Prostate gland (tissue), 2 donors: ENCODE data around the gene TMEM131. TPM values are rescaled to one million over a fixed set of nuclear protein-coding genes. Genes with fewer than 3 reads are reported as not detected.

Source experiments
- DNase-seq: peaks from one replicate; pipeline ENCODE4 v3.0.0-alpha.2; 2019; ENCODE audit warnings: low spot score
- H3K27ac ChIP-seq, 2 donors: fragments of 200-600 bp; sonication (generic); 2 replicates each; pipeline ENCODE4 v1.5.1; 2017 to 2019
- H3K27me3 ChIP-seq: fragments of 200-600 bp; sonication (generic); replicated peaks from 2 replicates; pipeline ENCODE4 v1.5.1; 2019; ENCODE audit not compliant: insufficient read depth
- H3K36me3 ChIP-seq, 2 donors: fragments of 200-600 bp; sonication (generic); 1 replicate in 1 of 2; 2 replicates in 1 of 2; pipeline versions ENCODE4 v1.5.1 to v1.8.1; 2017 to 2019
- H3K4me1 ChIP-seq: fragments of 200-600 bp; sonication (generic); replicated peaks from 2 replicates; pipeline ENCODE4 v1.5.1; 2019
- H3K4me3 ChIP-seq, 2 donors: fragments of 200-600 bp; sonication (generic); 2 replicates each; pipeline ENCODE4 v1.5.1; 2017 to 2019
- H3K9me3 ChIP-seq: fragments of 200-600 bp; sonication (generic); 2 replicates; pipeline ENCODE4 v1.5.1; 2017
- CTCF ChIP-seq, 4 experiments: fragments of 200-600 bp in 2 of 4; fragments of 450-650 bp in 2 of 4; sonication (generic) in 2 of 4; IDR thresholded peaks; 1 replicate in 3 of 4; 2 replicates in 1 of 4; pipeline ENCODE4 v1.5.1; 2016 to 2019; ENCODE audit warnings: antibody characterized with exemption in 4 of 4, mild to moderate bottlenecking in 2 of 4, moderate library complexity in 2 of 4
- POLR2A ChIP-seq: fragments of 450-650 bp; IDR thresholded peaks from one replicate; pipeline ENCODE4 v1.6.1; 2016; ENCODE audit warnings: antibody characterized with exemption, mild to moderate bottlenecking
- POLR2AphosphoS5 ChIP-seq: sonication (generic); formaldehyde crosslinking; IDR thresholded peaks from one replicate; pipeline ENCODE4 v1.6.1; 2017; ENCODE audit warnings: antibody characterized with exemption
- WGBS: methylation state at CpG from one replicate; pipeline ENCODE4 v1.1.5; 2018; 5-methylcytosine and 5-hydroxymethylcytosine counted together
- intact Hi-C: fragments of 100-400 bp; cut with DNase I; formaldehyde crosslinking; loops from one replicate; pipeline ENCODE4 v1.14.2; 2022
- total RNA-seq, 2 donors: library from RNA; depleted of rRNA; stranded (reverse); fragments of >200 nt; gene quantifications; one replicate each; pipeline ENCODE4 v1.1.0, GENCODE V29; 2016

Gene TMEM131
- total RNA-seq, 2 donors from 2014 or later = 40.6 to 42.0 TPM

- Histone ChIP-seq H3K9me3 (no peaks in the 10 kb centered on the region), H3K4me1 (no peaks in the 10 kb centered on the region), H3K27ac (no peak overlapping the region), H3K4me3 (no peak overlapping the region), H3K36me3 (no peaks in the 10 kb centered on the region), H3K27me3 (no peaks in the 10 kb centered on the region)
- intact Hi-C loops = no loop called here
- 84% methylated on average over 4 of the region's 4 CpGs for WGBS
- TF ChIP-seq POLR2AphosphoS5 (no peak), POLR2A (no peak), CTCF (IDR thresholded peaks at IDR 0.05) (no peak)
- no peak for DNase-seq
These were observed 248.0 kb downstream of the TMEM131 start for GRCh38 chr2:97747716-97748115.

DNA sequence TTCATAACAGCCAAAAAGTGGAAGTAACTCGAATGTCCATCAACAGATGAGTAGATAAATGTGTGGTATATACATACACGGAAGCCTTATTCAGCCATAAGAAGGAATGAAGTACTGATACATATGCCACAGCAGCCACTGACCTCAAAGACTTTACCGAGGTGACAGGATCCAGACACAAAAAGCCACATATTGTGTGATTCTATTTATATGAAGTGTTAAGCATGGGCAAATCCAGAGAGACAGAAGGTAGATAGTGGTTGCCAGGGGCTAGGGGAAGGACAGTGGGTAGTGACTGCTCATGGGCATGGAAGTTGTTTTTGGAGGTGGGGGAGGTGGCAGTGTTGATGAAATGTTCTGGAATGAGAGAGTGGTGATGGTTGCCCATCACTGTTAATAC is 248.5 kb downstream of the TMEM131 start:
- H3K36me3 ChIP-seq = no peaks in the 10 kb centered on the region

DNA sequence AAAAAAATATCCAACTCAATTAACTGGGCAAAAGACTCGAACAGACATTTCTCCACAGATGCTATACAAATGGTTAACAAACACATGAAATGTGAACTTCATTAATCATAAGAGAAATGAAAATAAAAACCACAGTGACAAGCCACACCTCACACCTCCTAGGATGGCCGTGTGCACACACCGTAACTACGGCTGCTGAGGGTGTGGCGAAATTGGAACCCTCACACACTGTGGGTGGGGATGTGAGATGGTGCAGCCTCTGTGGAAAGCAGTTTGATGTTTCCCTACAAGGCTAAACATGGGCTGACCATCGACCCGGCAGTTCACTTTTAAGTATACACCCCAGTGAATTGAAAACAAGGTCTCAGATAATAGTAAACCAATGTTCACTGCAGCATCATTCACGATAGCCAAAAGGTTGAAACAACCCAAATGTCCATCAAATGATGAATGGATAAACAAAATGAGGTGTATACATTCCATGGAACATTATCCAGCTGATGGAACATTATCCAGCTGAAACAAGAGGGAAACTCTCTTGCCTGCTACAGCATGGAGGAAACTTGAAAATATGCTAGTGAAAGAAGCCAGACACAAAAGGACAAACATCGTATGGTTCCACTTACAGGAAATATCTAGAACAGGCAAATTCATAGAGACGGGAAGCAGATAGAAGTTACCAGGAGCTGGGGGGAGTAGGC is 250.1 kb downstream of the TMEM131 start:
- Histone ChIP-seq H3K4me1 (no peaks in the 10 kb centered on the region), H3K27me3 (no peaks in the 10 kb centered on the region), H3K9me3 (no peaks in the 10 kb centered on the region), H3K36me3 (no peaks in the 10 kb centered on the region), H3K27ac (no peak overlapping the region), H3K4me3 (no peak overlapping the region)
- WGBS = 51% methylated on average over 10 of the region's 10 CpGs
- TF ChIP-seq POLR2A (no peak), POLR2AphosphoS5 (no peak), CTCF (IDR thresholded peaks at IDR 0.05) (no peak)
- intact Hi-C loops = no loop called here
- DNase-seq = no peak

More for the DNA sequence above, 248.5 kb downstream of the TMEM131 start:
- no peaks in the 10 kb centered on the region for H3K9me3 ChIP-seq
- H3K27ac ChIP-seq = no peak overlapping the region
- no peaks in the 10 kb centered on the region for H3K4me1 ChIP-seq
- intact Hi-C loops = no loop called here
- H3K4me3 ChIP-seq = no peak overlapping the region
- no peak for DNase-seq
- no peaks in the 10 kb centered on the region for H3K27me3 ChIP-seq
- 79% methylated on average over 3 of the region's 3 CpGs for WGBS
- TF ChIP-seq POLR2A = no peak
- TF ChIP-seq CTCF (IDR thresholded peaks at IDR 0.05) = no peak
- no peak for TF ChIP-seq POLR2AphosphoS5

DNA sequence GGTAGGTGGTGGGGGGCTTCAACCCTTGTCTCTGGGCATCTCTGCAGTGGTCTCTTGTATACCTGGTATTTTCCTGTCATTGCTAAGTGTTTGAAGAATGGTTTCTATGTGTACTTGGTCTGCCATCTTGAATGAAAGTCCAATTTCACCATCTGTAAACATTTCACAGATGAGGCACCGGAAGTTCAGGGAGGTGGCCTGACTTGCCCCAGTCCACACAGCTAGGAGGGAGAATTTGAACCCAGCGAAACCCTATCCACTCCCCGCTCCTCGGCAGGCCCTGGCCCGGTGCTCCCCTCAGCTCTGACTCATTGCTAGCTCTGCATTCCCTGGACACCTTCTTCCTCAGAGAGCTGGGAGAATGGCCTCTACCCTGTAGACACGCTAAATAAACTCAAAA is 251.8 kb downstream of the TMEM131 start:
- WGBS = 93% methylated on average over 6 of the region's 6 CpGs
- H3K4me3 ChIP-seq = no peak overlapping the region
- no peak for TF ChIP-seq CTCF (IDR thresholded peaks at IDR 0.05)
- no peak for TF ChIP-seq POLR2A
- no peak for TF ChIP-seq POLR2AphosphoS5
- H3K36me3 ChIP-seq = no peaks in the 10 kb centered on the region
- no peaks in the 10 kb centered on the region for H3K9me3 ChIP-seq
- DNase-seq = no peak
- no peaks in the 10 kb centered on the region for H3K27me3 ChIP-seq
- intact Hi-C loops = no loop called here
- no peak overlapping the region for H3K27ac ChIP-seq
- H3K4me1 ChIP-seq = no peaks in the 10 kb centered on the region

DNA sequence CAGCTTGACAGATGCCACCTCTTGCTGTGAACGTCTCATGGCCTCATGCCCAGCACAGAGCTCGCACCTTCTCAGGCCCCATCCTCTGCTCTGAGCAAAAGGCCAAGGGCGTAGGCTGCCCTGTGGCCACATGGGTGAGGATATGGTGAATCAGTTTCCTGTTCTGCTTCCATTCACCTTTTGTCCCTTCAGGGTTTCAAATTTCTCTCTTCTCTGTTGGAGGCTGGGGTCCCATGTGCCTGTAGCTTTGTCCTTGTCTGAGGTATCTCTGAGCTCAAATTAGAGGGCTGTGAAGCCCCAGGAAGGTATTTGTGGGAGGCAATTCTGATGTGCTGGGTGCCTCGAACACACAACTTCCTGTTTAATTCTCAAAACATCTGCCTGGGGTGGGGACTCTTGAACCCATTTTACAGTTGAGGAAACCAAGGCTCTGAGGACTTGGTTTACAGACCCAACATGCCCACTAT is 253.3 kb downstream of the TMEM131 start:
- Histone ChIP-seq H3K9me3 (no peaks in the 10 kb centered on the region), H3K4me3 (no peak overlapping the region), H3K27me3 (no peaks in the 10 kb centered on the region), H3K36me3 (no peaks in the 10 kb centered on the region), H3K4me1 (no peaks in the 10 kb centered on the region), H3K27ac (no peak overlapping the region)
- WGBS = 81% methylated on average over 4 of the region's 4 CpGs
- DNase-seq = no peak
- intact Hi-C loops = no loop called here
- TF ChIP-seq POLR2AphosphoS5 (no peak), POLR2A (no peak), CTCF (IDR thresholded peaks at IDR 0.05) (no peak)
